LNCAP (cell line): ENCODE measurements around the gene MTOR.

Experiments used
- TF ChIP-seq, protein P1 (sequence below): fragments of 450-650 bp; IDR thresholded peaks from 2 replicates; pipeline ENCODE4 v1.5.1; 2017; ENCODE audit warnings: mild to moderate bottlenecking

The MTOR gene

DNA sequence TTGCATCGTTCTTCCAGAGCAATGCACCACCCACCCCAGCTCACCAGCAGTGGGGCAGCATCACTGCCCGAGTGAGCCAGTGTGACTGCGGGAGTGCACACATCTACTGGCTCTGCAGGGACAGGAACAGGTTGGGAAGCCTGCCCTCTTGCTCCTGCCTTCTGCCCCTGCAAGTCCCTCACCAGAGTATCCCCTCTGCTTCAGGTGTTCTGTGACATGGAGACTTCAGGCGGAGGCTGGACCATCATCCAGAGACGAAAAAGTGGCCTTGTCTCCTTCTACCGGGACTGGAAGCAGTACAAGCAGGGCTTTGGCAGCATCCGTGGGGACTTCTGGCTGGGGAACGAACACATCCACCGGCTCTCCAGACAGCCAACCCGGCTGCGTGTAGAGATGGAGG, 69.0 kb downstream of the MTOR start:
- TF ChIP-seq, protein P1, sequence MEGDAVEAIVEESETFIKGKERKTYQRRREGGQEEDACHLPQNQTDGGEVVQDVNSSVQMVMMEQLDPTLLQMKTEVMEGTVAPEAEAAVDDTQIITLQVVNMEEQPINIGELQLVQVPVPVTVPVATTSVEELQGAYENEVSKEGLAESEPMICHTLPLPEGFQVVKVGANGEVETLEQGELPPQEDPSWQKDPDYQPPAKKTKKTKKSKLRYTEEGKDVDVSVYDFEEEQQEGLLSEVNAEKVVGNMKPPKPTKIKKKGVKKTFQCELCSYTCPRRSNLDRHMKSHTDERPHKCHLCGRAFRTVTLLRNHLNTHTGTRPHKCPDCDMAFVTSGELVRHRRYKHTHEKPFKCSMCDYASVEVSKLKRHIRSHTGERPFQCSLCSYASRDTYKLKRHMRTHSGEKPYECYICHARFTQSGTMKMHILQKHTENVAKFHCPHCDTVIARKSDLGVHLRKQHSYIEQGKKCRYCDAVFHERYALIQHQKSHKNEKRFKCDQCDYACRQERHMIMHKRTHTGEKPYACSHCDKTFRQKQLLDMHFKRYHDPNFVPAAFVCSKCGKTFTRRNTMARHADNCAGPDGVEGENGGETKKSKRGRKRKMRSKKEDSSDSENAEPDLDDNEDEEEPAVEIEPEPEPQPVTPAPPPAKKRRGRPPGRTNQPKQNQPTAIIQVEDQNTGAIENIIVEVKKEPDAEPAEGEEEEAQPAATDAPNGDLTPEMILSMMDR, result no peak

DNA sequence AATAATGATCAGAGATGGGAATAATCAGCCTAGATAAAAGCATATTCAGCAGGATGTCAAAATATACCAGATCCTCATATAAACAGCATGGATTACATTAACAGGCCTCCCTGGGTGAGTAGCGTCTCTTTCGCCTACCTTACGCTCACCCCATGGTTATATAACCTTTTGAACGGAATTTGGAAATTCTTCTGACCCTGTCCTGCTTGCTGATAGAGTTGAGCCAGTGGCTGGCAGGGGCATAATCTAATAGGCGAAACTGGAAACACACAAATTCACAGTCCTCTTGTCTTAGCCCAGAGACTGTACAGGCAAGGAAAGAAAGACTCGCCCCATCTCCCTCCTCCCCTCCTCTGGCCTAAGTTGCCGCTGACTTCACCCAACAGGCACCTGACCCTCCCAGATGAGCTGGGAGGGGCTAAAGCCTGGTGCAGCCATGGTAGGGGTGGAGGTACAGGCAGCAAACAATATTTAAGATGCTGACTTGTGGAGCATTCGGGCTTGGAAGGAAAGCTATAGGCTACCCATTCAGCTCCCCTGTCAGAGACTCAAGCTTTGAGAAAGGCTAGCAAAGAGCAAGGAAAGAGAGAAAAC, 73.4 kb downstream of the MTOR start, which contains the start of gene ANGPTL7:
Gene ANGPTL7, plus strand, starts transcription at position 498 of the 594 bp plus-strand sequence. CDS start 225 bp downstream, outside the sequence.
- TF ChIP-seq, protein P1, result no peak

DNA sequence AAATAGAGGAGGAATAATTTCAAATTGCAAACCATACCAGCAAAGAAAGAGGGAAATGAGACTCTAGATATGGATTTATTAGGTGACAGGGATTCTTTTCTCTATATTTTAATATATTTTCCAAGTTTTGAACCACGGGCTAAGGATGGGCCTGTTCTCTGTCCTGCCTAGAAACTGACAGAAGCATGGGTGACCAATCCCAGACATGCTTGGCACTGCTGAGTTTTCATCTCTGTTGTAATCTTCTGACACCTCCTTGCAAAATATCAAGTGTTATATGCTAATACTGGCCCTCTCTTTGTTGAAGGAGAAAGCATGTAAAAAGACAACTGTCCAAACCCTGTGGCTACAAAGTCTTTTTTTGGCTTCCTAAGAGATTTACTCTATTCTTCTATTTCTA, 74.0 kb downstream of the MTOR start:
- TF ChIP-seq, protein P1, result no peak

DNA sequence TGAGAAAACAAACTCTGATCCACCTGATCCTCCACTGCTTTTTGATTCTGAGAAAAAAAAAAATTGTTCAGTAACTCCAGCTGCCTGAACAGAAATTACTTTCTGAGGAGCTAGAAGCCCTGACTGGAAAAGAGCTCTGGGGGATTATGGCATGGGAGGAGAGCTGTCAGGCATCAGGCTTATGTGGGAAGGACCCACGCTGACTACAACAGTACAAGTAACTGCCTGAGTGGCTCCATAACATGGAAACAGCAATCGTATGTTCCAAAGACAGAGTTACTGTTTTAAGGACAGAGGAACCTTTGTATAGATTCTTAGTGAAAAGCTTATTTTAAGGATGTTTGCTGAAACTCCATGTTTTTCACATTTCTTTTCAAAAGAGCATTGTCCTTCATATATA, 74.4 kb downstream of the MTOR start:
- TF ChIP-seq, protein P1, result no peak

DNA sequence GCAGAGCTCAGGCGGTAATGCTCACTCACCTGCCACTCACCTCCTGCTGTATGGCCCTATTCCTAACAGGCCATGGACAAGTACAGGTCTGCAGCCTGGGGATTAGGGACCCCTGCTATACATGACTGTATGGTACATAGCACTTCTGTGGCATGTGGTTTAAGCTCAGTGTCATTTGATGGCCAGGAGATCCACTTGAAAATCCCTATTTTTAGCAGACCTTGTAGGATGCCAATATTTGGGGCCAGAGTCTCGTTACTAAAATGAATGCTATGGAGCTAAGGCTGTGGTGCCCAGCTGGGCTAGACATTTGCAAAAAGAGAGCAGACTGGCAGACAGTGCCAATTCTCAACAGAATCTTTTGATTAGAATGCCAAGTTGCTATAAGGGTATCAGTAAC, 74.9 kb downstream of the MTOR start:
- TF ChIP-seq, protein P1, result no peak

DNA sequence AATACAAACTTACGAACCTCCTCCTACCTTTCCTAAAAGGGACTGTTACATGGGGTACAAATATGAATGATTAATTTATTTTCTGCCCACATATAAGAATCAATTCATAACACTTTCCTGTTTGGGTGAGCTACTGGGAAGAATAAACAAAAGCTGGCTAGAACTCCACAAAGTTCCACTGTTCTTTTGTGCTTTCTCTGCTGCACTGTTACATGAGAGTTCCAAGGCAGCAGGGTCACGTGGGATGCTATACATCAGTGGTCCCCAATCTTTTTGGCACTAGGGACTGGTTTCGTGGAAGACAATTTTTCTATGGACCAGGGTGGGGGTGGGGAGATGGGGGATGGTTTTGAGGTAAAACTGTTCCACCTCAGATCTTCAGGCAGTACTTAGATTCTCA, 75.4 kb downstream of the MTOR start:
- TF ChIP-seq, protein P1, result no peak

DNA sequence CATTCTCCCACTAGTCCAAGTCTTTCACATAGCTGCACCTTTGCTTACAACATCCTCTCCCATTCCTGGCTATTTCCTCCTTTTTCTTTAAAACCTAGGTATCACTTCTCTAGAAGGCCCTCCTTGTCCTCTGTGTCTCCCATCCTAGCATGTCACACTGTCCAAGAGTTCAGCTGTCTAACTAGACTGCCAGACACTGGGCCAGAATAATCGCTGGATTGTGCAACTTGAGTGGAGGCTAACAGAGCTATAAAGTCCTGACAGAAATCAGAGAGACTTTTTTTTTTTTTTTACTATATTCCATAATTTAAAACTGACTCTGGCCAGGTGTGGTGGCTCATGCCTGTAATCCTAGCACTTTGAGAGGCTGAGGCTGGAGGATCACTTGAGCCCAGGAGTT, 77.4 kb downstream of the MTOR start:
- TF ChIP-seq, protein P1, result no peak

DNA sequence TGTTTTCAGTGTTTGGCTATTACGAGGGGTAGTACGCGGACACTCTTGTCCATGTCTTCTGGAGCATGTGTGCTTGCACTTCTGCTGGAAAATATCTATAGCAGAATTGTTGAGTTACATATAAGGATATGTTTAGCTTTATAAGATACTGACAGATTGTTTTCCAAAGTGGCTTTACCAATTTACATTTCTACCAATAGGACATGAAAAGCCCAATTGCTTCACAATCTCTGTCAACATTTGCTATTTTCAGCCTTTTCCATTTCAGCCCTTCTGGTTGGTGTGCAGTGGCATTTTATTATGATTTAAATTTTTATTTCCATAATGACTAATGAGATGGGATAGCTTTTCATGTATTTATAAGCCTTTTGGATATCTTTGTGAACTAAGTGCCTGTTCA, 79.5 kb downstream of the MTOR start:
- TF ChIP-seq, protein P1, result no peak
